ENCODE results near the gene PCDHGB2. TPM values are rescaled to one million over a fixed set of nuclear protein-coding genes. Genes with fewer than 3 reads are reported as not detected.

The PCDHGB2 gene
- total and polyA plus RNA-seq, 2 of the 8 experiments (the other 6 are each of a cell fraction or from before 2014, with no cell fraction given): 1.9 to 2.9 TPM

GRCh38 chr5:141403387-141403786 lies 43.6 kb downstream of the PCDHGB2 start (continued):
- TF ChIP-seq, protein P1, sequence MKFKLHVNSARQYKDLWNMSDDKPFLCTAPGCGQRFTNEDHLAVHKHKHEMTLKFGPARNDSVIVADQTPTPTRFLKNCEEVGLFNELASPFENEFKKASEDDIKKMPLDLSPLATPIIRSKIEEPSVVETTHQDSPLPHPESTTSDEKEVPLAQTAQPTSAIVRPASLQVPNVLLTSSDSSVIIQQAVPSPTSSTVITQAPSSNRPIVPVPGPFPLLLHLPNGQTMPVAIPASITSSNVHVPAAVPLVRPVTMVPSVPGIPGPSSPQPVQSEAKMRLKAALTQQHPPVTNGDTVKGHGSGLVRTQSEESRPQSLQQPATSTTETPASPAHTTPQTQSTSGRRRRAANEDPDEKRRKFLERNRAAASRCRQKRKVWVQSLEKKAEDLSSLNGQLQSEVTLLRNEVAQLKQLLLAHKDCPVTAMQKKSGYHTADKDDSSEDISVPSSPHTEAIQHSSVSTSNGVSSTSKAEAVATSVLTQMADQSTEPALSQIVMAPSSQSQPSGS (IDR thresholded peaks at IDR 0.05; ENCODE audit: low read length): no peak

Data from H1 (cell line).